ENCODE results near the gene RFXANK. TPM values are rescaled to one million over a fixed set of nuclear protein-coding genes. Genes with fewer than 3 reads are reported as not detected.

RFXANK gene
- polyA plus RNA-seq, 1 donor from 2014 or later, result 40.0 TPM

DNA sequence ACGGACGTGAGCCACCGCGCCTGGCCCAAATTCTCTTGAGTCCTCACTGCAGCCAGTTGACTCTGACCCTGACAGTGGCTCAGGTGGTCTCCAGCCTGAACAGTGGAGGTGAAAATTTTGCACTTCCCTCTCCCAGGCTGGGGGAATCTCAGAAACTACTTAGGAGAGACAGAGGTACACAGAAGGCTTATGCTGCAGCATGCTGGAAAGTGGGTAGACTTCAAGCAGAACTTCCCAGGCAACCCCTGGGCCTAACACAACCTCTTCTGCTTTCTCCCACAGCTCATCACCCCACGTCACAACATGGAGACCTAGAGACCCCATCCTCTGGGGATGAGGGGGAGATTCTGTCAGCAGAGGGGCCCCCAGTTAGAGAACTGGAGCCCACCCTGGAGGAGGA is 34.1 kb downstream of the RFXANK start:
- Histone ChIP-seq H3K79me2 (replicated peaks; ENCODE audit: insufficient read depth, low read length) (no peaks in the 10 kb centered on the region), H3K9ac (ENCODE audit: low read length) (no peak overlapping the region), H3K4me3 (ENCODE audit: low read length) (no peak overlapping the region), H3K9me2 (ENCODE audit: insufficient read depth, low read length) (no peaks in the 10 kb centered on the region), H3F3A (ENCODE audit: insufficient read depth, low read length, poor library complexity, severe bottlenecking) (no peaks in the 10 kb centered on the region), H3K36me3 (ENCODE audit: insufficient read depth, low read length) (peaks cover 6% of the 10 kb centered on the region), H3K9me3 (ENCODE audit: low read length) (no peaks in the 10 kb centered on the region), H3K4me2 (ENCODE audit: low read length) (no peak overlapping the region), H2AFZ (ENCODE audit: low read depth, low read length) (no peak overlapping the region), H3K27ac (ENCODE audit: low read length) (no peak overlapping the region), H4K20me1 (ENCODE audit: insufficient read depth) (no peaks in the 10 kb centered on the region), H3K27me3 (ENCODE audit: insufficient read depth, low read depth, low read length) (no peaks in the 10 kb centered on the region)
- no peak for TF ChIP-seq SMC3 (conservative IDR thresholded peaks at IDR 0.05; ENCODE audit: poor library complexity)
- TF ChIP-seq, protein P1, sequence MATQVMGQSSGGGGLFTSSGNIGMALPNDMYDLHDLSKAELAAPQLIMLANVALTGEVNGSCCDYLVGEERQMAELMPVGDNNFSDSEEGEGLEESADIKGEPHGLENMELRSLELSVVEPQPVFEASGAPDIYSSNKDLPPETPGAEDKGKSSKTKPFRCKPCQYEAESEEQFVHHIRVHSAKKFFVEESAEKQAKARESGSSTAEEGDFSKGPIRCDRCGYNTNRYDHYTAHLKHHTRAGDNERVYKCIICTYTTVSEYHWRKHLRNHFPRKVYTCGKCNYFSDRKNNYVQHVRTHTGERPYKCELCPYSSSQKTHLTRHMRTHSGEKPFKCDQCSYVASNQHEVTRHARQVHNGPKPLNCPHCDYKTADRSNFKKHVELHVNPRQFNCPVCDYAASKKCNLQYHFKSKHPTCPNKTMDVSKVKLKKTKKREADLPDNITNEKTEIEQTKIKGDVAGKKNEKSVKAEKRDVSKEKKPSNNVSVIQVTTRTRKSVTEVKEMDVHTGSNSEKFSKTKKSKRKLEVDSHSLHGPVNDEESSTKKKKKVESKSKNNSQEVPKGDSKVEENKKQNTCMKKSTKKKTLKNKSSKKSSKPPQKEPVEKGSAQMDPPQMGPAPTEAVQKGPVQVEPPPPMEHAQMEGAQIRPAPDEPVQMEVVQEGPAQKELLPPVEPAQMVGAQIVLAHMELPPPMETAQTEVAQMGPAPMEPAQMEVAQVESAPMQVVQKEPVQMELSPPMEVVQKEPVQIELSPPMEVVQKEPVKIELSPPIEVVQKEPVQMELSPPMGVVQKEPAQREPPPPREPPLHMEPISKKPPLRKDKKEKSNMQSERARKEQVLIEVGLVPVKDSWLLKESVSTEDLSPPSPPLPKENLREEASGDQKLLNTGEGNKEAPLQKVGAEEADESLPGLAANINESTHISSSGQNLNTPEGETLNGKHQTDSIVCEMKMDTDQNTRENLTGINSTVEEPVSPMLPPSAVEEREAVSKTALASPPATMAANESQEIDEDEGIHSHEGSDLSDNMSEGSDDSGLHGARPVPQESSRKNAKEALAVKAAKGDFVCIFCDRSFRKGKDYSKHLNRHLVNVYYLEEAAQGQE (IDR thresholded peaks at IDR 0.05; ENCODE audit: borderline replicate concordance), result no peak
- no peak for TF ChIP-seq MXI1 (conservative IDR thresholded peaks at IDR 0.05; ENCODE audit: poor library complexity, severe bottlenecking)
- no peak for TF ChIP-seq RAD21 (conservative IDR thresholded peaks at IDR 0.05)
- TF ChIP-seq TAF1 (IDR thresholded peaks at IDR 0.05; ENCODE audit: low read depth), result no peak
- TF ChIP-seq POLR2AphosphoS5 (IDR thresholded peaks at IDR 0.05), result no peak
- TF ChIP-seq, protein P2, sequence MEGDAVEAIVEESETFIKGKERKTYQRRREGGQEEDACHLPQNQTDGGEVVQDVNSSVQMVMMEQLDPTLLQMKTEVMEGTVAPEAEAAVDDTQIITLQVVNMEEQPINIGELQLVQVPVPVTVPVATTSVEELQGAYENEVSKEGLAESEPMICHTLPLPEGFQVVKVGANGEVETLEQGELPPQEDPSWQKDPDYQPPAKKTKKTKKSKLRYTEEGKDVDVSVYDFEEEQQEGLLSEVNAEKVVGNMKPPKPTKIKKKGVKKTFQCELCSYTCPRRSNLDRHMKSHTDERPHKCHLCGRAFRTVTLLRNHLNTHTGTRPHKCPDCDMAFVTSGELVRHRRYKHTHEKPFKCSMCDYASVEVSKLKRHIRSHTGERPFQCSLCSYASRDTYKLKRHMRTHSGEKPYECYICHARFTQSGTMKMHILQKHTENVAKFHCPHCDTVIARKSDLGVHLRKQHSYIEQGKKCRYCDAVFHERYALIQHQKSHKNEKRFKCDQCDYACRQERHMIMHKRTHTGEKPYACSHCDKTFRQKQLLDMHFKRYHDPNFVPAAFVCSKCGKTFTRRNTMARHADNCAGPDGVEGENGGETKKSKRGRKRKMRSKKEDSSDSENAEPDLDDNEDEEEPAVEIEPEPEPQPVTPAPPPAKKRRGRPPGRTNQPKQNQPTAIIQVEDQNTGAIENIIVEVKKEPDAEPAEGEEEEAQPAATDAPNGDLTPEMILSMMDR (IDR thresholded peaks at IDR 0.05; ENCODE audit: poor library complexity, severe bottlenecking), result no peak

DNA sequence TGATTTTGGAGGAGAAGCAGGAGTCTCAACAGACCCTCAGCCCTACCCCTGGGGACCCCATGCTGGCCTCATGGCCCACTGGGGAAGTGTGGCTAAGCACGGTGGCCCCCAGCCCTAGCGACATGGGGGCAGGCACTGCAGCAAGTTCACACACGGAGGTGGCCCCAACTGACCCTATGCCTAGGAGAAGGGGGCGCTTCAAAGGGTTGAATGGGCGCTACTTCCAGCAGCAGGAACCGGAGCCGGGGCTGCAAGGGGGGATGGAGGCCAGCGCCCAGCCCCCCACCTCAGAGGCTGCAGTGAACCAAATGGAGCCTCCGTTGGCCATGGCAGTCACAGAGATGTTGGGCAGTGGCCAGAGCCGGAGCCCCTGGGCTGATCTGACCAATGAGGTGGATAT is 34.6 kb downstream of the RFXANK start:
- Histone ChIP-seq H3K9ac (ENCODE audit: low read length) (no peak overlapping the region), H3K27me3 (ENCODE audit: insufficient read depth, low read depth, low read length) (no peaks in the 10 kb centered on the region), H2AFZ (ENCODE audit: low read depth, low read length) (no peak overlapping the region), H3K79me2 (replicated peaks; ENCODE audit: insufficient read depth, low read length) (no peaks in the 10 kb centered on the region), H3K4me3 (ENCODE audit: low read length) (no peak overlapping the region), H3K36me3 (ENCODE audit: insufficient read depth, low read length) (peaks cover 6% of the 10 kb centered on the region), H3K9me3 (ENCODE audit: low read length) (no peaks in the 10 kb centered on the region), H3K4me2 (ENCODE audit: low read length) (no peak overlapping the region), H3K27ac (ENCODE audit: low read length) (no peak overlapping the region), H4K20me1 (ENCODE audit: insufficient read depth) (no peaks in the 10 kb centered on the region), H3K9me2 (ENCODE audit: insufficient read depth, low read length) (no peaks in the 10 kb centered on the region), H3F3A (ENCODE audit: insufficient read depth, low read length, poor library complexity, severe bottlenecking) (no peaks in the 10 kb centered on the region)
- TF ChIP-seq RAD21 (conservative IDR thresholded peaks at IDR 0.05) (no peak), SMC3 (conservative IDR thresholded peaks at IDR 0.05; ENCODE audit: poor library complexity) (no peak), EP300 (conservative IDR thresholded peaks at IDR 0.05; ENCODE audit: poor library complexity, severe bottlenecking) (no peak), TAF1 (IDR thresholded peaks at IDR 0.05; ENCODE audit: low read depth) (no peak), MXI1 (conservative IDR thresholded peaks at IDR 0.05; ENCODE audit: poor library complexity, severe bottlenecking) (no peak), EZH2 (IDR thresholded peaks at IDR 0.05; ENCODE audit: borderline replicate concordance, insufficient read depth, low read length, poor library complexity, severe bottlenecking) (no peak), POLR2AphosphoS5 (IDR thresholded peaks at IDR 0.05) (no peak)
- TF ChIP-seq, protein P1 (IDR thresholded peaks at IDR 0.05; ENCODE audit: borderline replicate concordance), result no peak
- TF ChIP-seq, protein P2 (IDR thresholded peaks at IDR 0.05; ENCODE audit: poor library complexity, severe bottlenecking), result no peak
